GM12892 (cell line): ENCODE measurements around the gene RPP21.

Experiments used
- POLR2A ChIP-seq: IDR thresholded peaks from 2 replicates; pipeline ENCODE4 v1.6.1; 2011; ENCODE audit warnings: low read depth, low read length, control low read depth
- POLR2AphosphoS5 ChIP-seq: IDR thresholded peaks from 2 replicates; pipeline ENCODE4 v1.6.1; 2011; ENCODE audit warnings: low read depth, low read length, control low read depth
- TAF1 ChIP-seq: IDR thresholded peaks from 2 replicates; pipeline ENCODE4 v1.6.1; 2011; ENCODE audit warnings: low read depth, mild to moderate bottlenecking, control low read depth, low read length, borderline replicate concordance

DNA sequence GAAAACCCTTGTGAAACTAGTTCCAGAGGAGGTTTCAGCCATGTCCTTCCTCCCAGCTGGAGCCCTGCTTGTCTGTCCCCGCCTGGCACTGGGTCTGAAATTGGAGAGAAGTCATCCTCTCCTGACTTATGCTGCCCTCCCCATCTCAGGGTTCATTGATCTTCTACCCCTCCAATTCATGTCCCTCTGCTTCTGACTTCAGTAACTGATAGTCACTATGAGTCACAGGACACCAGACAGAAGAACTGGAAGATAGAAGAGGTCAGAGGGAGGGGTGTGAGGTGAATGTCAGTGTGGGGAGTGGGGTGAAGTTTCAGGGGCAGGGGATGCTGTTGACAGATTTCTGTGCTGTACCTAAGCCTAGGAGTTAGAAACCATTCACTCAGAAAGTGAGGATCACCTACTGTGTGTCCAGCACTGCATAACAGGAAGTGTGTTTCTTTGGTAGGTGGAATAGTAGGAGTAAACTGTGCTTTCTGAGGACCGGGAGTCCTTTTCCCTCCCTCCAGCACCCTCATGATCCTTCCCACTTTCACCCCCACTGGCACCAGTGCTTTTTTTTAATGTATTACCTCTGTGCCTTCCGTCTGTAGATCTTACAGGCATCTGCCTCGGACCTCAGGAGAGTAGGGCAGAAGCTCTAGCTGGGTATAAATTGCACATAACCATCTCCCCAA lies 627 bp upstream of the RPP21 start:
- no peak for TF ChIP-seq POLR2A
- TF ChIP-seq POLR2AphosphoS5: no peak
- no peak for TF ChIP-seq TAF1
